HCT116 (cell line): ENCODE measurements around the gene TLX1. TPM values are rescaled to one million over a fixed set of nuclear protein-coding genes. Genes with fewer than 3 reads are reported as not detected.

Experiments
- ATAC-seq: fragments of 200-7000 bp; cut with Tn5 transposase; 2 replicates; pipeline ENCODE4 v1.9.1; 2020; ENCODE audit warnings: mild to moderate bottlenecking, moderate library complexity
- BruUV-seq: library from RNA; stranded (reverse); fragments of 400-500 nt; replicated peaks from 2 replicates; lab custom pipeline; 2021; lab: Mats Ljungman, UMichigan
- CTCF ChIA-PET: fragments of 300-600 bp; sonication (Branson Sonifier 250); formaldehyde crosslinking; loops from one replicate; lab custom pipeline; 2021; ENCODE audit warnings: antibody characterized with exemption; lab: Charles Lee
- POLR2A ChIA-PET: fragments of 300-600, 350-600 bp; sonication (Branson Sonifier 250); formaldehyde crosslinking; loops from one replicate; lab custom pipeline; 2021; ENCODE audit warnings: antibody characterized with exemption; lab: Charles Lee
- RAD21 ChIA-PET, 2 experiments: fragments of 300-600 bp; sonication (Branson Sonifier 250); formaldehyde crosslinking; loops; one replicate each; lab custom pipeline; 2023; ENCODE audit warnings: low total read pairs in 2 of 2; ENCODE audit not compliant: uncharacterized antibody in 2 of 2, unreplicated experiment in 2 of 2, low non-redundant PET in 1 of 2; lab: Charles Lee
- DNase-seq: peaks from one replicate; pipeline ENCODE4 v3.0.0-alpha.2; 2010; ENCODE audit warnings: low read depth, low spot score
- H2AFZ ChIP-seq: fragments of 200-600 bp; shearing (Covaris generic), sonication (generic); 2 replicates; pipeline ENCODE4 v1.6.1; 2017; ENCODE audit warnings: low read depth, mixed run types, mixed read lengths, antibody characterized with exemption, low read length; ENCODE audit not compliant: poor library complexity, severe bottlenecking
- H3K27ac ChIP-seq: 2 replicates; pipeline ENCODE4 v1.5.1; 2012; ENCODE audit warnings: low read depth, low read length
- H3K27me3 ChIP-seq: fragments of 200-600 bp; sonication (generic); 2 replicates; pipeline ENCODE4 v1.6.1; 2016; ENCODE audit warnings: mixed run types, low read length, mixed read lengths; ENCODE audit not compliant: insufficient read depth
- H3K36me3 ChIP-seq, 2 experiments: fragments of 200-500 bp in 1 of 2; fragments of 200-600 bp in 1 of 2; sonication (Bioruptor generic) in 1 of 2; sonication (generic) in 1 of 2; 2 replicates each; pipeline versions ENCODE4 v1.5.1 to v1.6.1; 2014 to 2016; ENCODE audit warnings: low read length in 2 of 2, inconsistent platforms in 1 of 2, mixed read lengths in 1 of 2, mixed run types in 1 of 2; ENCODE audit not compliant: insufficient read depth in 2 of 2, control insufficient read depth in 1 of 2
- H3K4me1 ChIP-seq, 2 experiments: fragments of 200-600 bp in 1 of 2; sonication (generic) in 1 of 2; 2 replicates each; pipeline versions ENCODE4 v1.5.1 to v1.6.1; 2012 to 2017; ENCODE audit warnings: low read length in 2 of 2, inconsistent platforms in 1 of 2, mild to moderate bottlenecking in 1 of 2, mixed read lengths in 1 of 2, mixed run types in 1 of 2, moderate library complexity in 1 of 2; ENCODE audit not compliant: insufficient read depth in 2 of 2, control insufficient read depth in 1 of 2
- H3K4me2 ChIP-seq: fragments of 200-600 bp; sonication (generic); 2 replicates; pipeline ENCODE4 v1.6.1; 2017; ENCODE audit warnings: mixed run types, low read length, mixed read lengths
- H3K4me3 ChIP-seq, 2 experiments: fragments of 200-600 bp in 1 of 2; sonication (generic) in 1 of 2; replicated peaks in 1 of 2; 2 replicates each; pipeline ENCODE4 v1.5.1; 2011 to 2016; ENCODE audit warnings: low read length in 2 of 2, control low read depth in 1 of 2, low read depth in 1 of 2, mild to moderate bottlenecking in 1 of 2, mixed read lengths in 1 of 2, mixed run types in 1 of 2
- H3K79me2 ChIP-seq: fragments of 200-600 bp; sonication (generic); 2 replicates; pipeline ENCODE4 v1.6.1; 2017; ENCODE audit warnings: mild to moderate bottlenecking, mixed run types, low read length, moderate library complexity, mixed read lengths; ENCODE audit not compliant: insufficient read depth
- H3K9ac ChIP-seq: fragments of 200-600 bp; sonication (generic); 2 replicates; pipeline ENCODE4 v1.6.1; 2016; ENCODE audit warnings: low read length, mixed read lengths
- H3K9me2 ChIP-seq: fragments of 200-600 bp; sonication (generic), shearing (Covaris generic); 2 replicates; pipeline ENCODE4 v1.6.1; 2017; ENCODE audit warnings: mixed run types, mild to moderate bottlenecking, moderate library complexity; ENCODE audit not compliant: insufficient read depth
- H3K9me3 ChIP-seq, 2 experiments: fragments of 200-500 bp in 1 of 2; fragments of 200-600 bp in 1 of 2; sonication (Bioruptor generic) in 1 of 2; sonication (generic) in 1 of 2; 2 replicates each; pipeline ENCODE4 v1.6.1; 2014 to 2017; ENCODE audit warnings: low read length in 2 of 2, mixed read lengths in 2 of 2, inconsistent platforms in 1 of 2, low read depth in 1 of 2, mild to moderate bottlenecking in 1 of 2, mixed run types in 1 of 2, moderate library complexity in 1 of 2; ENCODE audit not compliant: control insufficient read depth in 1 of 2, insufficient read depth in 1 of 2
- H4K20me1 ChIP-seq: fragments of 200-600 bp; sonication (generic), shearing (Covaris generic); 2 replicates; pipeline ENCODE4 v1.6.1; 2017; ENCODE audit warnings: mixed run types, mild to moderate bottlenecking, moderate library complexity; ENCODE audit not compliant: insufficient read depth
- EGR1 ChIP-seq: IDR thresholded peaks from 2 replicates; pipeline ENCODE4 v1.6.1; 2012; ENCODE audit warnings: low read depth
- ELF1 ChIP-seq: IDR thresholded peaks from 2 replicates; pipeline ENCODE4 v1.6.1; 2012; ENCODE audit warnings: low read depth, borderline replicate concordance
- EZH2 ChIP-seq: fragments of 200-600 bp; sonication (generic); IDR thresholded peaks from 2 replicates; pipeline ENCODE4 v1.6.1; 2017; ENCODE audit warnings: antibody characterized with exemption, mixed run types
- EZH2phosphoT487 ChIP-seq: fragments of 200-600 bp; IDR thresholded peaks from 2 replicates; pipeline ENCODE4 v1.6.1; 2018; ENCODE audit warnings: antibody characterized with exemption, borderline replicate concordance
- SRF ChIP-seq: IDR thresholded peaks from 2 replicates; pipeline ENCODE4 v1.6.1; 2012; ENCODE audit warnings: low read depth
- ZNF274 ChIP-seq: fragments of 200-500 bp; sonication (Bioruptor generic); IDR thresholded peaks from 2 replicates; pipeline ENCODE4 v1.6.1; 2014; ENCODE audit warnings: mild to moderate bottlenecking, low read depth, low read length, inconsistent platforms
- intact Hi-C: fragments of 100-400 bp; cut with micrococcal nuclease; formaldehyde crosslinking; loops from 2 replicates; pipeline ENCODE4 v1.10.0; 2022
- total RNA-seq: library from RNA; stranded (reverse); gene quantifications from one replicate; pipeline ENCODE4 v1.2.1, GENCODE V29; 2021; ENCODE audit not compliant: unreplicated experiment
- TF ChIP-seq, protein P1 (sequence below): IDR thresholded peaks from 2 replicates; pipeline ENCODE4 v1.6.1; 2012
- TF ChIP-seq, protein P2 (sequence below): IDR thresholded peaks from 2 replicates; pipeline ENCODE4 v1.6.1; 2011; ENCODE audit warnings: mild to moderate bottlenecking, low read length, moderate library complexity; ENCODE audit not compliant: insufficient replicate concordance; ENCODE audit errors: extremely low read depth
- TF ChIP-seq, protein P3 (sequence below), 3 experiments: fragments of 200-600 bp in 1 of 3; sonication (generic) in 1 of 3; IDR thresholded peaks in 2 of 3; conservative IDR thresholded peaks in 1 of 3; 2 replicates each; pipeline ENCODE4 v1.5.1; 2012 to 2017; ENCODE audit warnings: low read depth in 2 of 3, low read length in 2 of 3, antibody characterized with exemption in 1 of 3, borderline replicate concordance in 1 of 3, control low read depth in 1 of 3, mild to moderate bottlenecking in 1 of 3, mixed read lengths in 1 of 3, mixed run types in 1 of 3, moderate library complexity in 1 of 3; ENCODE audit not compliant: insufficient read depth in 1 of 3

TLX1 gene
- total RNA-seq, 1 experiment from 2014 or later = not detected

DNA sequence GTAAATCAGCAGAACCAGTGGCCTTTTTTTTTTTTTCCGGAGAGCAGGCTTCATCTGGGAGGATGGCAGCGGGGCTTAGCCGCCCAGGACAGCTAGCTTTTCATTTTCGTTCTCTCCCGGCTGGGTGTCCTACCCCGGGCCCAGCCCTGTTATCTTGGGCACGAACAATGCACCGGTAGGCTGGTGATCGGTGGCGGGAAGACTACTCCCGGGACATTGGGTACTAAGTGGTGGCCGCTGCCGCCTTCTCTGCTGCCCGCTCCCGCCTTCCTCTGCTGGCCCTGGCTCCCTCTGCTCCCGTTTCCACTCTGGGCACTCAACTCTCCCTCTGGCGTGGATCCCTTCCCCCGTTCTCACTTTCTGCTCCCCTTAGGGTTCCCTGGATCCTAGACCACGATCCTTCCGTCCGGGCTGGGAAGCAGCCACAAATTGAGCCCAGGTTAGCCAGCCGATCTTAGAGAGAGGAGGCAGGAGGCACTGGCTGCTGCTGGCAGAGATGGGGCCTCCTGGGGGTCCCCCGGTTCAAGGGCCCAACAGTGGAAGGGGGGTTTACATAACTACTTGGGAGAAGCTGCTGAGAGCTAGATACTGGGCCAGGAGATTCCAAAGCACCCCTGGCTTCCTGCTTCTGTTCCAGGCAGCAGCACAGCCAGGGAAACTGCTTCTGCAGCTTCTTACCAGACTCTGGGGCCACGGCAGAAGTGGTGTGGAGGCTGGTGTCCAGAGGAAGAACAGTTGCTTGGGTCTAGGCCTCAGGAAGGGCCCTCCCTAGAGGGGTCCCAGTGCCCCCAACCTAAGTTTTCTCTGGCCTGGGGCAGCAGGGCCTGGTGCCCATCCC is 1.8 kb downstream of the TLX1 start:
- POLR2A ChIA-PET = no interaction called here
- Histone ChIP-seq H3K9me3 (no peaks in the 10 kb centered on the region), H3K9me2 (no peaks in the 10 kb centered on the region), H3K4me1 (peaks cover 9 to 13% of the 10 kb centered on the region in 2 experiments), H3K27ac (no peak overlapping the region), H3K36me3 (no peaks in the 10 kb centered on the region), H3K4me2 (no peak overlapping the region), H3K79me2 (no peaks in the 10 kb centered on the region), H3K4me3 (no peak overlapping the region), H3K27me3 (no peaks in the 10 kb centered on the region), H2AFZ (no peak overlapping the region), H3K9ac (no peak overlapping the region), H4K20me1 (no peaks in the 10 kb centered on the region)
- BruUV-seq = no TSS peak
- DNase-seq (no peak), ATAC-seq (no peak)
- CTCF ChIA-PET = interaction anchor here (1.3 to 3.1 kb wide), 2 partner anchors 9 to 37 kb away, joined by 3 to 14 read pairs; no protein-coding TSS in a partner anchor
- TF ChIP-seq, protein P1, sequence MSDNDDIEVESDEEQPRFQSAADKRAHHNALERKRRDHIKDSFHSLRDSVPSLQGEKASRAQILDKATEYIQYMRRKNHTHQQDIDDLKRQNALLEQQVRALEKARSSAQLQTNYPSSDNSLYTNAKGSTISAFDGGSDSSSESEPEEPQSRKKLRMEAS = no peak
- TF ChIP-seq ZNF274 = no peak
- TF ChIP-seq EZH2phosphoT487 = no peak
- TF ChIP-seq, protein P2, sequence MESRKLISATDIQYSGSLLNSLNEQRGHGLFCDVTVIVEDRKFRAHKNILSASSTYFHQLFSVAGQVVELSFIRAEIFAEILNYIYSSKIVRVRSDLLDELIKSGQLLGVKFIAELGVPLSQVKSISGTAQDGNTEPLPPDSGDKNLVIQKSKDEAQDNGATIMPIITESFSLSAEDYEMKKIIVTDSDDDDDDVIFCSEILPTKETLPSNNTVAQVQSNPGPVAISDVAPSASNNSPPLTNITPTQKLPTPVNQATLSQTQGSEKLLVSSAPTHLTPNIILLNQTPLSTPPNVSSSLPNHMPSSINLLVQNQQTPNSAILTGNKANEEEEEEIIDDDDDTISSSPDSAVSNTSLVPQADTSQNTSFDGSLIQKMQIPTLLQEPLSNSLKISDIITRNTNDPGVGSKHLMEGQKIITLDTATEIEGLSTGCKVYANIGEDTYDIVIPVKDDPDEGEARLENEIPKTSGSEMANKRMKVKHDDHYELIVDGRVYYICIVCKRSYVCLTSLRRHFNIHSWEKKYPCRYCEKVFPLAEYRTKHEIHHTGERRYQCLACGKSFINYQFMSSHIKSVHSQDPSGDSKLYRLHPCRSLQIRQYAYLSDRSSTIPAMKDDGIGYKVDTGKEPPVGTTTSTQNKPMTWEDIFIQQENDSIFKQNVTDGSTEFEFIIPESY = no peak
- no peak for TF ChIP-seq ELF1
- TF ChIP-seq EZH2 = no peak
- TF ChIP-seq, protein P3, sequence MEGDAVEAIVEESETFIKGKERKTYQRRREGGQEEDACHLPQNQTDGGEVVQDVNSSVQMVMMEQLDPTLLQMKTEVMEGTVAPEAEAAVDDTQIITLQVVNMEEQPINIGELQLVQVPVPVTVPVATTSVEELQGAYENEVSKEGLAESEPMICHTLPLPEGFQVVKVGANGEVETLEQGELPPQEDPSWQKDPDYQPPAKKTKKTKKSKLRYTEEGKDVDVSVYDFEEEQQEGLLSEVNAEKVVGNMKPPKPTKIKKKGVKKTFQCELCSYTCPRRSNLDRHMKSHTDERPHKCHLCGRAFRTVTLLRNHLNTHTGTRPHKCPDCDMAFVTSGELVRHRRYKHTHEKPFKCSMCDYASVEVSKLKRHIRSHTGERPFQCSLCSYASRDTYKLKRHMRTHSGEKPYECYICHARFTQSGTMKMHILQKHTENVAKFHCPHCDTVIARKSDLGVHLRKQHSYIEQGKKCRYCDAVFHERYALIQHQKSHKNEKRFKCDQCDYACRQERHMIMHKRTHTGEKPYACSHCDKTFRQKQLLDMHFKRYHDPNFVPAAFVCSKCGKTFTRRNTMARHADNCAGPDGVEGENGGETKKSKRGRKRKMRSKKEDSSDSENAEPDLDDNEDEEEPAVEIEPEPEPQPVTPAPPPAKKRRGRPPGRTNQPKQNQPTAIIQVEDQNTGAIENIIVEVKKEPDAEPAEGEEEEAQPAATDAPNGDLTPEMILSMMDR (IDR thresholded peaks at IDR 0.05 in 2 of 3, conservative IDR thresholded peaks at IDR 0.05 in 1 of 3; ENCODE audit: borderline replicate concordance in 1 of 3, insufficient read depth in 1 of 3, low read depth in 2 of 3, low read length in 2 of 3) = no peak
- no peak for TF ChIP-seq EGR1
- no peak for TF ChIP-seq SRF
- RAD21 ChIA-PET = no interaction called here
- intact Hi-C loops = no loop called here
